KMS-11 (cell line): Measurements from ENCODE around the gene PTPRR.

Experiments used
- H2AFZ ChIP-seq: fragments of 200-600 bp; sonication (generic); 2 replicates; pipeline ENCODE4 v1.6.1; 2016; ENCODE audit warnings: antibody characterized with exemption, mixed run types, low read depth
- H3K27ac ChIP-seq: fragments of 200-600 bp; sonication (generic); 2 replicates; pipeline ENCODE4 v1.6.1; 2016; ENCODE audit warnings: mild to moderate bottlenecking, mixed run types
- H3K27me3 ChIP-seq: fragments of 200-600 bp; sonication (generic); 2 replicates; pipeline ENCODE4 v1.6.1; 2017; ENCODE audit warnings: mild to moderate bottlenecking, low read depth, mixed run types, moderate library complexity; ENCODE audit not compliant: insufficient read depth
- H3K36me3 ChIP-seq: fragments of 200-600 bp; sonication (generic); 2 replicates; pipeline ENCODE4 v1.6.1; 2017; ENCODE audit warnings: mild to moderate bottlenecking, mixed run types; ENCODE audit not compliant: insufficient read depth
- H3K4me1 ChIP-seq: fragments of 200-600 bp; sonication (generic); 2 replicates; pipeline ENCODE4 v1.6.1; 2016; ENCODE audit warnings: mild to moderate bottlenecking, low read depth, mixed run types; ENCODE audit not compliant: poor library complexity, severe bottlenecking
- H3K4me2 ChIP-seq: fragments of 200-600 bp; sonication (generic); 2 replicates; pipeline ENCODE4 v1.7.0; 2016; ENCODE audit warnings: mild to moderate bottlenecking, mixed run types
- H3K4me3 ChIP-seq: fragments of 200-600 bp; sonication (generic); IDR thresholded peaks from 2 replicates; pipeline ENCODE4 v1.6.1; 2017; ENCODE audit warnings: low read depth, low read length, mixed read lengths; ENCODE audit not compliant: insufficient read depth
- H3K79me2 ChIP-seq: fragments of 200-600 bp; sonication (generic); 2 replicates; pipeline ENCODE4 v1.6.1; 2016; ENCODE audit warnings: low read depth, mixed run types; ENCODE audit not compliant: insufficient read depth
- H3K9ac ChIP-seq: fragments of 200-600 bp; sonication (generic); 2 replicates; pipeline ENCODE4 v1.6.1; 2016; ENCODE audit warnings: mild to moderate bottlenecking, mixed run types
- H4K20me1 ChIP-seq: fragments of 200-600 bp; sonication (generic); 2 replicates; pipeline ENCODE4 v1.6.1; 2016; ENCODE audit warnings: mild to moderate bottlenecking, mixed run types; ENCODE audit not compliant: insufficient read depth
- TF ChIP-seq, protein P1 (sequence below): fragments of 200-600 bp; sonication (generic); conservative IDR thresholded peaks from 2 replicates; pipeline ENCODE4 v1.6.1; 2017; ENCODE audit warnings: low read depth, mild to moderate bottlenecking, antibody characterized with exemption, low read length, moderate library complexity, mixed read lengths

PTPRR gene

DNA sequence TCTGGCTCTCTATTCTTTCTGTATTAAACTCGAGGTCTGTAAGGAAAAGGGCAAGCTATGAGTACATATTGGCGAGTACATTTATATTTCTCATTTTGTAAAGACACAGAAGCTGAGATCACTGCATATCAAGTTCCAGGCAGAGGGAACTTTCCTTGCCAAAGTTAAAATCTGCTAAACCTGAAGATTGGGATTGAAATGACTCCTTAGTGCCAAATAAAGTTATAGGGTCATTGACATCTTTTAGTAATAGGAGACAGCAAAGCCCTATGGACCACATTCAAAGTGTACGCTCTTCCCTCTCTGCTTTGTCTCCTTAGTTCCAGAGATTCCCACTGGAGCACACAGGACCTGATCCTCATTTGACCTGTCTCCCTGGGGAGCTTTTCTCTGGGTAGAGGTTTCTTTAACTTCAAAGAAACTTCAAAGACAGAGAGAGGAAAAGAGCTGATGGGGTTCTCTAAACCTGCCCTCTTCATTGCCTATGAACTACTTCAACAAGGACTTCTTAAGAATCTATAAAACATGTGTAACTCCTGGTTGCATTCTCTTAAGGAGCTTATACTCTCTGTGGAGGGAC is 42.6 kb upstream of the PTPRR start:
- Histone ChIP-seq H3K4me3 (no peak overlapping the region), H3K36me3 (no peaks in the 10 kb centered on the region), H3K27ac (no peak overlapping the region), H3K4me2 (no peak overlapping the region), H4K20me1 (no peaks in the 10 kb centered on the region), H3K9ac (no peak overlapping the region), H3K27me3 (no peaks in the 10 kb centered on the region), H3K4me1 (no peaks in the 10 kb centered on the region), H3K79me2 (no peaks in the 10 kb centered on the region), H2AFZ (no peak overlapping the region)
- TF ChIP-seq, protein P1, sequence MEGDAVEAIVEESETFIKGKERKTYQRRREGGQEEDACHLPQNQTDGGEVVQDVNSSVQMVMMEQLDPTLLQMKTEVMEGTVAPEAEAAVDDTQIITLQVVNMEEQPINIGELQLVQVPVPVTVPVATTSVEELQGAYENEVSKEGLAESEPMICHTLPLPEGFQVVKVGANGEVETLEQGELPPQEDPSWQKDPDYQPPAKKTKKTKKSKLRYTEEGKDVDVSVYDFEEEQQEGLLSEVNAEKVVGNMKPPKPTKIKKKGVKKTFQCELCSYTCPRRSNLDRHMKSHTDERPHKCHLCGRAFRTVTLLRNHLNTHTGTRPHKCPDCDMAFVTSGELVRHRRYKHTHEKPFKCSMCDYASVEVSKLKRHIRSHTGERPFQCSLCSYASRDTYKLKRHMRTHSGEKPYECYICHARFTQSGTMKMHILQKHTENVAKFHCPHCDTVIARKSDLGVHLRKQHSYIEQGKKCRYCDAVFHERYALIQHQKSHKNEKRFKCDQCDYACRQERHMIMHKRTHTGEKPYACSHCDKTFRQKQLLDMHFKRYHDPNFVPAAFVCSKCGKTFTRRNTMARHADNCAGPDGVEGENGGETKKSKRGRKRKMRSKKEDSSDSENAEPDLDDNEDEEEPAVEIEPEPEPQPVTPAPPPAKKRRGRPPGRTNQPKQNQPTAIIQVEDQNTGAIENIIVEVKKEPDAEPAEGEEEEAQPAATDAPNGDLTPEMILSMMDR = no peak

DNA sequence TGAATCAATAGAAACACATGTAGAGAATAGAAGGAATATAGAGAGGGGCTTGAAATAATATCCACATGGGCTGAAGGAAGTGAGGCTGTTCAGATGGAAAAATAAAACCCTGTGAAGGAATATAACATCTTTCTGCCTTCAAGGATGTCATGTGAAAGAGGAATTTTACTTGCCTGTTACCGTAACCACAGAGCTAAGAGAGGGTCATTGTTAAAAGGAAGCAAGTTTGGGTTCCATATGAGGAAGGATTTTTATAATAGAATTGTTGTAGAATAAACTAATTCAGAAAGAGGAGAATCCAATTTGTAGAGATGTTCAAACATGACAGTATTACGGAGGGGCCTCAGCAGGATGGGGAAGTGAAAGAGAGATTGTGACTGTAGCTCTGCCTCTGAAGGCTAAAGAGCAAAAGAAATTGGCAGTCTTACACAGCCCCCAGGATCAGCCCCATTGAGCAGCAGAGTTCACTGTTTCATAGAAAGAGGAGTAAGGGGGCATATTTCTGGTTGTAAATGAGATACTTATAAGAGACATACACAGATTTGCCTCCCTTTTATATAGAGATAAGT is 41.8 kb upstream of the PTPRR start:
- Histone ChIP-seq H3K36me3 (no peaks in the 10 kb centered on the region), H3K27ac (no peak overlapping the region), H3K27me3 (no peaks in the 10 kb centered on the region), H2AFZ (no peak overlapping the region), H3K4me2 (no peak overlapping the region), H4K20me1 (no peaks in the 10 kb centered on the region), H3K4me3 (no peak overlapping the region), H3K9ac (no peak overlapping the region), H3K4me1 (no peaks in the 10 kb centered on the region), H3K79me2 (no peaks in the 10 kb centered on the region)
- TF ChIP-seq, protein P1 = no peak

DNA sequence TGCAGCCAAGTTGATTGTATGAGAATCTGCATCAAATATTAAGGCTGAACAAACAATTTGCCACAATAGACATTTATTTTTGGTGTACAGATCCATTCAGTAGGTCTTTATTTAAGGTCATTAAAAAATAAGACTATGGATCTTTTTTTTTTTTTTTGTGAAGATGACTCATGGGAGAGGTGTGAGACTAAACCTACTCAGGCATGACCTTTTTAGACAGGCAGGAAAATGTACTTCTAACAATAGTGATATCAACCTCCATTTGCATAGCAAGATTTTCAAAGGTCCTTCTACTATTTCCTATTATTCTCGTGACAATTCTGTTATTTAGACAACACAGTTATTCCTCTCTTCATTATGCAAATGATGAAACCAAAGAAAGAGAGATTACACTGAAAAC is 39.9 kb upstream of the PTPRR start:
- Histone ChIP-seq H4K20me1 (no peaks in the 10 kb centered on the region), H3K4me2 (no peak overlapping the region), H3K4me3 (no peak overlapping the region), H3K79me2 (no peaks in the 10 kb centered on the region), H3K9ac (no peak overlapping the region), H2AFZ (no peak overlapping the region), H3K27me3 (no peaks in the 10 kb centered on the region), H3K27ac (no peak overlapping the region), H3K36me3 (no peaks in the 10 kb centered on the region), H3K4me1 (no peaks in the 10 kb centered on the region)
- TF ChIP-seq, protein P1 = no peak

DNA sequence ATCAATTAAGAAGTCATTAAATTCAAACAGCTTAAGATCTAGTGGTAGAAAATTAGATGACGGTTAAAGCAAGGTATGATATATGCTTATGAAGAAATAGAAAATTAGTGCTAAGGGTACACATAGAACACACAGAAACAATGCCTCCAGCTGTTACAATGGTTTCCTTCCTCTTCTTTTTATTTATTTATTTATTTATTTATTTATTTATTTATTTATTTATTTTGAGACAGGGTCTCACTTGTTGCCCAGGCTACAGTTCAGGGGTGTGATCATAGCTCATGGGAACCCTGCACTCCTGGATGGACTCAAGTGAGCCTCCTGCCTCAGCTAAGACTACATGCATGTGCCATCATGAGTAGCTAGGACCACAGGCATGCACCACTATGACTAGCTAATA is 34.9 kb upstream of the PTPRR start:
- no peak overlapping the region for H3K4me3 ChIP-seq
- TF ChIP-seq, protein P1 = no peak
- no peaks in the 10 kb centered on the region for H3K27me3 ChIP-seq
- no peaks in the 10 kb centered on the region for H3K79me2 ChIP-seq
- no peaks in the 10 kb centered on the region for H3K36me3 ChIP-seq
- no peaks in the 10 kb centered on the region for H3K4me1 ChIP-seq
- H3K9ac ChIP-seq = no peak overlapping the region
- no peak overlapping the region for H2AFZ ChIP-seq
- no peaks in the 10 kb centered on the region for H4K20me1 ChIP-seq
- H3K27ac ChIP-seq = no peak overlapping the region
- H3K4me2 ChIP-seq = no peak overlapping the region
